Glutamatergic neuron (in vitro differentiated cells): Measurements from ENCODE around the gene CREB3. TPM values are rescaled to one million over a fixed set of nuclear protein-coding genes. Genes with fewer than 3 reads are reported as not detected.
A peak's percentile ranks its signal among the peaks of the same experiment; 100 is the strongest.

Source experiments
- DNase-seq: peaks from one replicate; pipeline ENCODE4 v3.0.0; 2022
- H3K27ac Mint-ChIP-seq: one replicate; pipeline ENCODE4 v1.8.0; 2020; ENCODE audit warnings: mild to moderate bottlenecking, mixed read lengths, inconsistent platforms; ENCODE audit not compliant: unreplicated experiment
- H3K27me3 Mint-ChIP-seq: one replicate; pipeline ENCODE4 v1.8.0; 2020; ENCODE audit warnings: mild to moderate bottlenecking, moderate library complexity, mixed read lengths, inconsistent platforms; ENCODE audit not compliant: unreplicated experiment
- H3K36me3 Mint-ChIP-seq: one replicate; pipeline ENCODE4 v1.8.0; 2020; ENCODE audit warnings: mild to moderate bottlenecking, mixed read lengths, inconsistent platforms; ENCODE audit not compliant: unreplicated experiment
- H3K4me1 Mint-ChIP-seq: one replicate; pipeline ENCODE4 v1.8.0; 2020; ENCODE audit warnings: mild to moderate bottlenecking, low read depth, mixed read lengths, inconsistent platforms; ENCODE audit not compliant: unreplicated experiment
- H3K4me3 Mint-ChIP-seq: one replicate; pipeline ENCODE4 v1.8.0; 2020; ENCODE audit warnings: mild to moderate bottlenecking, mixed read lengths, inconsistent platforms; ENCODE audit not compliant: unreplicated experiment
- H3K9me3 Mint-ChIP-seq: one replicate; pipeline ENCODE4 v1.8.0; 2020; ENCODE audit warnings: mild to moderate bottlenecking, moderate library complexity, mixed read lengths, inconsistent platforms; ENCODE audit not compliant: unreplicated experiment
- total RNA-seq: library from RNA; stranded (reverse); fragmentation: NEBNext Ultra II Directional; extraction: Animal tissue kit (Norgen Biotek cat#: 25700); gene quantifications from one replicate; pipeline ENCODE4 v1.2.1, GENCODE V29; 2021; ENCODE audit not compliant: unreplicated experiment
- TF ChIP-seq, protein P1 (sequence below): fragments of 200-600 bp; sonication (generic); IDR thresholded peaks from one replicate; pipeline ENCODE4 v1.5.0; 2021; ENCODE audit not compliant: partially characterized antibody, unreplicated experiment

Gene CREB3
- total RNA-seq, 1 donor from 2014 or later: 32.0 TPM

DNA sequence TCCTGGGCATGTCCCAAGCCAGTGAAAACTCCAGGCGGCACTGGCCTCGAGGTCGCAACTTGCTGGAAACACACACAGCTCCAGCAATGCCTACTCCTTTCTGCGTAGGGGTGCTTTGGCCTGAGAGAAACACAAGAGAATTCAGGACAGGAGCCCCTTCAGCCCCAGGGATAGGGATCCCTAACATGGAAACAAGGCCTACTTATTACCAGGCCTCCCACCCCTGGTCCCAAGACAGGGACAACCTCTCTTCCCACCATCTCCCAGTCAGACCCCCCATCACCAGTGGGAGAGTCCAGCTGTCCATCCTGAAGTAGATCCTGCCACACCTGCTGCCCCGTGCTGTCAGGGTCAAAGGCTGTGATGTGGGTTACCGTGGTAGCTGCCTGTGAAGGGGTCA, 7.8 kb downstream of the CREB3 start:
- H3K27ac Mint-ChIP-seq: no peak overlapping the region
- peaks cover 5% of the 10 kb centered on the region for H3K27me3 Mint-ChIP-seq
- no peak overlapping the region for H3K4me3 Mint-ChIP-seq
- peaks cover 8% of the 10 kb centered on the region for H3K36me3 Mint-ChIP-seq
- DNase-seq: no peak
- TF ChIP-seq, protein P1, sequence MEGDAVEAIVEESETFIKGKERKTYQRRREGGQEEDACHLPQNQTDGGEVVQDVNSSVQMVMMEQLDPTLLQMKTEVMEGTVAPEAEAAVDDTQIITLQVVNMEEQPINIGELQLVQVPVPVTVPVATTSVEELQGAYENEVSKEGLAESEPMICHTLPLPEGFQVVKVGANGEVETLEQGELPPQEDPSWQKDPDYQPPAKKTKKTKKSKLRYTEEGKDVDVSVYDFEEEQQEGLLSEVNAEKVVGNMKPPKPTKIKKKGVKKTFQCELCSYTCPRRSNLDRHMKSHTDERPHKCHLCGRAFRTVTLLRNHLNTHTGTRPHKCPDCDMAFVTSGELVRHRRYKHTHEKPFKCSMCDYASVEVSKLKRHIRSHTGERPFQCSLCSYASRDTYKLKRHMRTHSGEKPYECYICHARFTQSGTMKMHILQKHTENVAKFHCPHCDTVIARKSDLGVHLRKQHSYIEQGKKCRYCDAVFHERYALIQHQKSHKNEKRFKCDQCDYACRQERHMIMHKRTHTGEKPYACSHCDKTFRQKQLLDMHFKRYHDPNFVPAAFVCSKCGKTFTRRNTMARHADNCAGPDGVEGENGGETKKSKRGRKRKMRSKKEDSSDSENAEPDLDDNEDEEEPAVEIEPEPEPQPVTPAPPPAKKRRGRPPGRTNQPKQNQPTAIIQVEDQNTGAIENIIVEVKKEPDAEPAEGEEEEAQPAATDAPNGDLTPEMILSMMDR: no peak
- peaks cover 11% of the 10 kb centered on the region for H3K4me1 Mint-ChIP-seq
- H3K9me3 Mint-ChIP-seq: peaks cover 8% of the 10 kb centered on the region

DNA sequence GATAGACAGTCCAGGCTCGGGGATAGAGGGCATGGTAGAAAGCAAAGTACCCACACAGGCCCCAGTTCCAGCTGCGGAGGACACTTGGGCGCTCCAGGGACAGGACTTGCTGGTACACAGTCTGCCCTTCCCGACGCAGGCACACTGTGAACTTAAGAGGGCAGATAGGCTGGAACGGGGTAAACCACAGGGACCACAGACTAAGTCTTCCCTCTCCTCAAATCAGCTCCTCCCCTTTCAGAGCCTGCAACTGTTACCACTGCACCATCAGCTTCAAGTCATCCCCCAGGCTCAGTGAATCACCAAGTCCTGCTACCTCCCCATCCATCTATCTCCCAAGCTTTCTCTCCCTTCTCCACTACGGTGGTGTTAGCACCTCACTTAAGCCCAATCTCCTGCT, 9.3 kb downstream of the CREB3 start:
- H3K36me3 Mint-ChIP-seq: peaks cover 8% of the 10 kb centered on the region
- H3K4me3 Mint-ChIP-seq: no peak overlapping the region
- peaks cover 13% of the 10 kb centered on the region for H3K9me3 Mint-ChIP-seq
- no peak for DNase-seq
- H3K4me1 Mint-ChIP-seq: peaks cover 20% of the 10 kb centered on the region
- H3K27me3 Mint-ChIP-seq: peaks cover 5% of the 10 kb centered on the region
- TF ChIP-seq, protein P1: no peak
- no peak overlapping the region for H3K27ac Mint-ChIP-seq

DNA sequence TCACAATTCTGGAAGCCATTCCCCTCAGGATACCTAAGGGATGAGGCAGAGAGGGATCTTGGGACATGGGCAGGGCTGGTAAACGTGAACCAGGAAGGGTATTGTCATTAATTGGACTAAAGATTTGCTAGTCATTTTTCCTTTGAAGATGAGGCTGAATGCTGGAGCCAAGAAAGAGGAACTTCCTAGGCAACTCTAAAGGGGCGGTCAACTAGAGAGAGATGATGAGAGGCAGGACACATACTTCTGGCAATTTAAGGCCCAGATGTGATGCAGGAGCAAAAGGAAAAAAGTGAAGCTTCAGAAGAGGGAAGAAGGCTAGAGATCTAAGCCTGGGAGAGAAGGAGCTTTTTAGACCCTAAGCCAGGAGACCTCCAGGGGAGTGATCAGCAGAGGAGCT, 11.0 kb downstream of the CREB3 start:
- Mint-ChIP-seq H3K9me3 (peaks cover 16% of the 10 kb centered on the region), H3K27ac (peak overlapping the region; percentile 69), H3K4me3 (peak overlapping the region; percentile 34), H3K4me1 (peaks cover 29% of the 10 kb centered on the region), H3K27me3 (peaks cover 5% of the 10 kb centered on the region), H3K36me3 (peaks cover 8% of the 10 kb centered on the region)
- TF ChIP-seq, protein P1: no peak
- DNase-seq: no peak

DNA sequence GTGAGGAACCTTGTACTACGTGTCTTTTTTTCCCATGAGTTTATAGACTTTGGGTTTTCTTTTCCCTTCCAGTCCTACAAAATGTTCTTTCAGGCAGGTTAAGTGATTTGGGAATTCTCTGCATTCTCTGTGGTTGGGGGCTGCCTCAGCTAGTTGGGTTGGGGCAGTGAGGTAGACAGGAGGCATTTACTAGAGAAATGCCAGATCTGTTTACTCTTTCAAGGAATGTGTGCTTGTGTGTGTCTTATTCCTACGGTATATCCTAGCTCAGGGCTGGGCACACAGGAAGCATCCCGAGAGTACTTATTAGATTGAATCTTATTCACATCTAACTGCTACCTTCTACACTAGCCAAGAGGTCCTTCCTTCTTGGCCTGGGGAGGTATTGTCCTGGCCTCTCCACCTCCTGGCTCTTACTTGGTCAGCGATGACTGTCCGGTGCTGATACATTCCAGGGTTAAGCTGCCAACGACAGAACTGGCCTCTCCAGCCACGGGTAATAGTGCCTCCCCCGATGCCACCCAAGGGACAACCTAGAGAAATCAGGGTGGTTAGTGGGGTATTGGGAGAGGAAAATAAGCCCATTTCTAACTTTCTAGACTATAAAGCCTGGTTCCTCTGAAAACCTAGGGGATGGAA, 11.5 kb downstream of the CREB3 start:
- peaks cover 29% of the 10 kb centered on the region for H3K4me1 Mint-ChIP-seq
- peaks cover 8% of the 10 kb centered on the region for H3K36me3 Mint-ChIP-seq
- H3K4me3 Mint-ChIP-seq: no peak overlapping the region
- DNase-seq: no peak
- H3K9me3 Mint-ChIP-seq: peaks cover 13% of the 10 kb centered on the region
- TF ChIP-seq, protein P1: no peak
- peaks cover 5% of the 10 kb centered on the region for H3K27me3 Mint-ChIP-seq
- no peak overlapping the region for H3K27ac Mint-ChIP-seq

DNA sequence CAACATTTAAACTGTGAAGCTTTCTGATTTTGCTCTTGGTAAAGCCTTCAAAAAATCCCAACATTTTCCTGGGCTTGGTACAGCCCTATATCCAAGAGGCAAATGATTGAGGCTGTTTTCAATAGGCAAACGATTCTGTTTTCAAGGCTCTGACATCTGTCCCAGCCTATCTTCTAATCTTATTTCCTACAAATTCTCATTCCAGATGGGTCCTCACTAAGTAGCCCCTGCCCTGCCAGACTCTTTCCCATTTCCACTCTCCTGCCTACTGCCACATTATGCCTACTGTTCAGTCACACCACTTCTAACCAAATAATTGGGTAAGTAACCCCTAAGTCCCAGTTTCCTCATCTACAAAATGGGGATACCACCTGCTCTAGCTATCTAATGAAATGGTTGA, 13.1 kb downstream of the CREB3 start:
- DNase-seq: no peak
- Mint-ChIP-seq H3K27me3 (peaks cover 6% of the 10 kb centered on the region), H3K4me3 (peak overlapping the region; percentile 90), H3K4me1 (peaks cover 31% of the 10 kb centered on the region), H3K36me3 (peaks cover 8% of the 10 kb centered on the region), H3K9me3 (peaks cover 13% of the 10 kb centered on the region), H3K27ac (peak overlapping the region; percentile 79)
- TF ChIP-seq, protein P1: no peak
